CD4-positive, alpha-beta T cell (primary cell): Measurements from ENCODE around the gene ANKRD9. TPM values are rescaled to one million over a fixed set of nuclear protein-coding genes. Genes with fewer than 3 reads are reported as not detected.
A peak's percentile ranks its signal among the peaks of the same experiment; 100 is the strongest.

Experiments
- ATAC-seq: fragments of 200-7000 bp; cut with Tn5 transposase; one replicate; pipeline ENCODE4 v1.10.0; 2022; ENCODE audit warnings: mild to moderate bottlenecking; ENCODE audit not compliant: poor library complexity
- CTCF ChIA-PET: fragments of 350-600 bp; sonication (Branson Sonifier 250); formaldehyde crosslinking; loops from one replicate; lab custom pipeline; 2021; ENCODE audit warnings: antibody characterized with exemption, inconsistent platforms; lab: Charles Lee
- POLR2A ChIA-PET: fragments of 350-600 bp; sonication (Branson Sonifier 250); formaldehyde crosslinking; loops from one replicate; lab custom pipeline; 2021; ENCODE audit warnings: antibody characterized with exemption, inconsistent platforms; lab: Charles Lee
- DNase-seq, 14 experiments: peaks; one replicate each; pipeline ENCODE4 v3.0.0-alpha.2; 2013 to 2020; ENCODE audit warnings: mixed read lengths in 2 of 14
- H3K27ac ChIP-seq, 2 donors: one replicate each; pipeline versions ENCODE4 v1.5.1 to v1.7.0; 2013; ENCODE audit warnings: low read length in 2 of 2, low read depth in 1 of 2, mild to moderate bottlenecking in 1 of 2
- H3K27me3 ChIP-seq, 2 experiments: 1 replicate in 1 of 2; 2 replicates in 1 of 2; pipeline versions ENCODE4 v1.6.1 to v1.7.0; 2013; ENCODE audit warnings: low read length in 2 of 2, control low read depth in 1 of 2, mild to moderate bottlenecking in 1 of 2, moderate library complexity in 1 of 2; ENCODE audit not compliant: insufficient read depth in 2 of 2, control insufficient read depth in 1 of 2
- H3K36me3 ChIP-seq: one replicate; pipeline ENCODE4 v1.6.1; 2013; ENCODE audit warnings: low read length, control low read depth; ENCODE audit not compliant: insufficient read depth
- H3K4me1 ChIP-seq: one replicate; pipeline ENCODE4 v1.6.1; 2013; ENCODE audit warnings: low read length, control low read depth; ENCODE audit not compliant: insufficient read depth
- H3K4me3 ChIP-seq: one replicate; pipeline ENCODE4 v1.5.1; 2013; ENCODE audit warnings: mild to moderate bottlenecking, low read length, moderate library complexity
- H3K9me3 ChIP-seq, 2 experiments: 1 replicate in 1 of 2; 2 replicates in 1 of 2; pipeline versions ENCODE4 v1.6.1 to v1.7.0; 2013; ENCODE audit warnings: low read length in 2 of 2, mild to moderate bottlenecking in 2 of 2, control low read depth in 1 of 2, moderate library complexity in 1 of 2; ENCODE audit not compliant: control insufficient read depth in 1 of 2, insufficient read depth in 1 of 2
- H3K27ac Mint-ChIP-seq: one replicate; pipeline ENCODE4 v1.8.0; 2020; ENCODE audit warnings: mixed read lengths
- H3K27me3 Mint-ChIP-seq: one replicate; pipeline ENCODE4 v1.8.0; 2021; ENCODE audit warnings: mixed read lengths
- H3K36me3 Mint-ChIP-seq: one replicate; pipeline ENCODE4 v1.8.0; 2021; ENCODE audit warnings: low read depth, mixed read lengths
- H3K4me1 Mint-ChIP-seq: one replicate; pipeline ENCODE4 v1.8.0; 2021; ENCODE audit warnings: low read depth, mixed read lengths
- H3K4me3 Mint-ChIP-seq: one replicate; pipeline ENCODE4 v1.8.0; 2020; ENCODE audit warnings: mild to moderate bottlenecking, mixed read lengths
- H3K9me3 Mint-ChIP-seq: one replicate; pipeline ENCODE4 v1.8.0; 2020; ENCODE audit warnings: mixed read lengths
- intact Hi-C, 2 experiments: fragments of 100-400 bp; cut with DNase I in 1 of 2; cut with micrococcal nuclease in 1 of 2; formaldehyde crosslinking; loops; one replicate each; pipeline versions ENCODE4 v1.15.1 to v1.9.0; 2023 to 2025; cut with DNase I, micrococcal nuclease
- total RNA-seq, 174 experiments: library from RNA in 2 of 174; stranded (reverse) in 2 of 174; gene quantifications; one replicate each; pipeline ENCODE4 v1.2.3 and lab custom pipeline; 2021 to 2026
- TF ChIP-seq, protein P1 (sequence below): fragments of 200-600 bp; IDR thresholded peaks from one replicate; pipeline ENCODE4 v1.8.0; 2022; ENCODE audit warnings: antibody characterized with exemption, mild to moderate bottlenecking

Gene ANKRD9
- total RNA-seq, 2 experiments from 2014 or later = 4.4 to 5.5 TPM

DNA sequence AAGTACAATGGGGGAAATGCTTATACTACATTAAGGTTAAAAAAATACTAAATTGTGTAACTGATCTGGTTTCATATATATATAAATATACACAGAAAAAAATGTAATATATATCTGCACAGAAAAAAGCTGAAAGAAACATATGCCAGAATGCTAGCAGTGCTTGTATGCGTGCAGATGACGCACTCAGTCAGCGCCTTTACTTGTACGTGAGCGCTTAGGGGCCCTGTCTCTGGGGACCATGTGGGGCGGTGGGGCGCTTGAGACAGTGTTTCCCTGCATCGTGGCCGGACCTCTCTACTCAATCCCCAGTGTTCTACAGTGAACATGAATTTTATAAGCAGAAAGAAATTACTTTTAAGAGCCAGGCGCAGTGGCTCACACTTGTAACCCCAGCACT is 7.0 kb downstream of the ANKRD9 start:
- Histone ChIP-seq H3K36me3 (peaks cover 13% of the 10 kb centered on the region), H3K4me1 (peaks cover 13% of the 10 kb centered on the region), H3K27me3 (no peaks in the 10 kb centered on the region), H3K4me3 (no peak overlapping the region), H3K27ac (no peak overlapping the region), H3K9me3 (no peaks in the 10 kb centered on the region)
- ChIA-PET CTCF (no interaction called here), POLR2A (no interaction called here)
- H3K27me3 Mint-ChIP-seq = no peaks in the 10 kb centered on the region
- peaks cover 10% of the 10 kb centered on the region for H3K36me3 Mint-ChIP-seq
- no peak overlapping the region for H3K27ac Mint-ChIP-seq
- no peaks in the 10 kb centered on the region for H3K4me1 Mint-ChIP-seq
- H3K4me3 Mint-ChIP-seq = no peak overlapping the region
- H3K9me3 Mint-ChIP-seq = no peaks in the 10 kb centered on the region
- intact Hi-C loops = no loop called here
- ATAC-seq (no peak), DNase-seq (no peak)
- TF ChIP-seq, protein P1, sequence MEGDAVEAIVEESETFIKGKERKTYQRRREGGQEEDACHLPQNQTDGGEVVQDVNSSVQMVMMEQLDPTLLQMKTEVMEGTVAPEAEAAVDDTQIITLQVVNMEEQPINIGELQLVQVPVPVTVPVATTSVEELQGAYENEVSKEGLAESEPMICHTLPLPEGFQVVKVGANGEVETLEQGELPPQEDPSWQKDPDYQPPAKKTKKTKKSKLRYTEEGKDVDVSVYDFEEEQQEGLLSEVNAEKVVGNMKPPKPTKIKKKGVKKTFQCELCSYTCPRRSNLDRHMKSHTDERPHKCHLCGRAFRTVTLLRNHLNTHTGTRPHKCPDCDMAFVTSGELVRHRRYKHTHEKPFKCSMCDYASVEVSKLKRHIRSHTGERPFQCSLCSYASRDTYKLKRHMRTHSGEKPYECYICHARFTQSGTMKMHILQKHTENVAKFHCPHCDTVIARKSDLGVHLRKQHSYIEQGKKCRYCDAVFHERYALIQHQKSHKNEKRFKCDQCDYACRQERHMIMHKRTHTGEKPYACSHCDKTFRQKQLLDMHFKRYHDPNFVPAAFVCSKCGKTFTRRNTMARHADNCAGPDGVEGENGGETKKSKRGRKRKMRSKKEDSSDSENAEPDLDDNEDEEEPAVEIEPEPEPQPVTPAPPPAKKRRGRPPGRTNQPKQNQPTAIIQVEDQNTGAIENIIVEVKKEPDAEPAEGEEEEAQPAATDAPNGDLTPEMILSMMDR = no peak

DNA sequence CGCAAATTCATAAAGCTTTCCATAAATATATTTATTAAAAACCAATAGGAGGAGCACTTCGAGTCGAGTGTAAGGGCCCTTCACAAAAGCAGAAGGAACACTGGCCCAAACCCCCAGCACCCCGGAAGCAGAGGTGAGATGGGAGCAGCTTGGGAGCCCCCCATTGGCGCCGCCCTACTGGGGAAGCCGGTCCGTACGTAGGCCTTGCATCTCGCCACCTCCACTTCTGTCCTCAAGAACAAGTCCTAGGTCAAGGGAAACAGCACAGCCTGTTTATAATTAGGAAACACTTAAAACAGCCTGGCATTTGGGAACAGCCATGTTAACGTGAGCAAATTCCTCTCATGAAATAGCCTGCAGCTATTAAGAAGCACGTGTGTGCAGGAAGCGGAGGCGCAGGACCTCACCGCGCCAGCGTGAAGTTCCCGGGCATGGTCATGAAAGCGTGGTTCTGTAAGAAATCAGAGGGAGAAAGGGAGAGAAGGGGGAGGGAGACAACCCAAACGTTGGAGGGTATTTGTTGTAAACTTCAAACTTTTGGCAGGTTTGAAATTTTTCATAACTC is 7.7 kb downstream of the ANKRD9 start:
- H3K27ac Mint-ChIP-seq = peak overlapping the region; percentile 11
- POLR2A ChIA-PET = no interaction called here

DNA sequence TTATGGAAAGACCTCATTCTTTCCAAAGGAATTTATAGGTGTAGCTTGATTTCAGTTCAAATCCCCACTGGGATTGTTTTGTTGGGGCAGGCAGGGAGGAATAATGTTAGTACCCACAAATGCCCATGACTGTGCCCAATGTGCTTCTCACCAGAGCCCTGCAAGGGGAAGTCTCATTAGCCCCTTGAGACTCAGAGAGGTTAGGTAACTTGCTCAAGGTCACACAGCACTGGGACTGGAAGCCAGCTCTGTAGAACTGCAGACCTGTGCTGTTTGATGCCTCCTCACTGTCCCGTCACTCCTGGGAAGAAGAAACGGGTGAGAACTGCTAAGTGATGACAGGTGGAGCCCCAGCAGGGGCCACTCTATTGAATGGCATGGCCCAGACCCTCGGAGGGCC is 8.9 kb downstream of the ANKRD9 start:
- Mint-ChIP-seq H3K4me3 (no peak overlapping the region), H3K36me3 (peaks cover 10% of the 10 kb centered on the region), H3K4me1 (no peaks in the 10 kb centered on the region), H3K9me3 (no peaks in the 10 kb centered on the region), H3K27ac (no peak overlapping the region), H3K27me3 (no peaks in the 10 kb centered on the region)
- TF ChIP-seq, protein P1 = no peak
- ATAC-seq (peak; percentile 24), DNase-seq (no peak)
- peaks cover 13% of the 10 kb centered on the region for H3K36me3 ChIP-seq
- intact Hi-C loops = no loop called here
- no peak overlapping the region for H3K27ac ChIP-seq
- H3K4me3 ChIP-seq = no peak overlapping the region
- ChIA-PET POLR2A (no interaction called here), CTCF (no interaction called here)
- peaks cover 13% of the 10 kb centered on the region for H3K4me1 ChIP-seq
- no peaks in the 10 kb centered on the region for H3K27me3 ChIP-seq
- no peaks in the 10 kb centered on the region for H3K9me3 ChIP-seq

More for the DNA sequence above, 7.7 kb downstream of the ANKRD9 start:
- H3K4me1 ChIP-seq = peaks cover 13% of the 10 kb centered on the region
- TF ChIP-seq, protein P1 = no peak
- H3K9me3 ChIP-seq = no peaks in the 10 kb centered on the region
- DNase-seq (no peak), ATAC-seq (no peak)
- no peak overlapping the region for H3K27ac ChIP-seq
- no peak overlapping the region for H3K4me3 Mint-ChIP-seq
- no peaks in the 10 kb centered on the region for H3K4me1 Mint-ChIP-seq
- H3K36me3 ChIP-seq = peaks cover 13% of the 10 kb centered on the region
- no peaks in the 10 kb centered on the region for H3K27me3 Mint-ChIP-seq
- intact Hi-C loops = no loop called here
- CTCF ChIA-PET = no interaction called here
- H3K36me3 Mint-ChIP-seq = peaks cover 10% of the 10 kb centered on the region
- H3K27me3 ChIP-seq = no peaks in the 10 kb centered on the region
- H3K9me3 Mint-ChIP-seq = no peaks in the 10 kb centered on the region
- H3K4me3 ChIP-seq = no peak overlapping the region
